GM10847 (cell line): ENCODE results near the gene RND2.

Experiments
- POLR2A ChIP-seq: IDR thresholded peaks from 2 replicates; pipeline ENCODE4 v1.6.1; 2011; ENCODE audit not compliant: insufficient read length; ENCODE audit errors: extremely low read depth

RND2 gene

DNA sequence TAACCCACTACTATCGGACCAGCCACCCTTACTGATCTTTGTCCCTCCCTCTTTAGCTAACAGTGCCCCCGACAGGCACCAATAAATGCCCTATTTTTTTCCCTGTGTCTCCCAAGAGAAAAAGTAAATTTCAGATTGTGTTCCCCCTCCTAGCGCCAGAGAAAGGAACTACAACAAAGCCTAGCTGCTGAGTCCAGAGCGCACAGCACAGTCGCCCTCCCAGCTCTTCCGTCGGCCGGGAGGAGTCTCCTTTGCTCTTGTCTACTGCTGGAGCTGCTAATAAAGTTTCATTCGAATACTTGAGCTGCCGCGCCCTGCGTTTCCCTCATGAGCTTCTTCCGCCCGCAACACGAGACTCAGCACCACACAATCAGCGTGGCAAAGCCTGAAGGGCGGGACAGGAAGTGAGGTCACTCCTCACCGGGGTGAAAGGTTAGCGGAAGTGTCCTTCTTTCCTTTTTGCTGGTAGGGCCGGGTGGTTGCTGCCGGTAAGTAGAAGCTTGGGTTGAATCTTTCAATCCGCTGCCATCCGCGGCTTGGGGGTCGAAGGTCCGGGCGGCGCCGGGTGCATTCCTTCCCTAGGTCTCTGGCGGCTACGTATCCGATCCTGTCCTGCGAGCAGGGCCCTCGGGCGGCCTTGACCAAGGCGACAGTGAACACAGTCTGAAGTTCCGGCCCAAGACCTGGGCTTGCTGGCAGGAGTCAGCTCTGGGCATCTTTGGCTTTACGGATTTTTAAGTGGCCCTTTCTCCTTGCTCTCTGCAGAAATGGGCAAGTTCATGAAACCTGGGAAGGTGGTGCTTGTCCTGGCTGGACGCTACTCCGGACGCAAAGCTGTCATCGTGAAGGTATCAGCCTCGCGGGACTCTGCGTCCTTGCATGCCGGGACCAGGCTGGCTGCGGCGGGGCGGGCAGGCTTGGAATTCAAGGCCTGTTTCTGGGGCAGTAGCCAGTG lies 26.8 kb upstream of the RND2 start, which contains the start of gene RPL27:
TSS of gene RPL27 (plus strand) at position 436 of the 955 bp plus-strand sequence. CDS start at position 768, 332 bp downstream.
- TF ChIP-seq POLR2A, result peak; percentile 57

DNA sequence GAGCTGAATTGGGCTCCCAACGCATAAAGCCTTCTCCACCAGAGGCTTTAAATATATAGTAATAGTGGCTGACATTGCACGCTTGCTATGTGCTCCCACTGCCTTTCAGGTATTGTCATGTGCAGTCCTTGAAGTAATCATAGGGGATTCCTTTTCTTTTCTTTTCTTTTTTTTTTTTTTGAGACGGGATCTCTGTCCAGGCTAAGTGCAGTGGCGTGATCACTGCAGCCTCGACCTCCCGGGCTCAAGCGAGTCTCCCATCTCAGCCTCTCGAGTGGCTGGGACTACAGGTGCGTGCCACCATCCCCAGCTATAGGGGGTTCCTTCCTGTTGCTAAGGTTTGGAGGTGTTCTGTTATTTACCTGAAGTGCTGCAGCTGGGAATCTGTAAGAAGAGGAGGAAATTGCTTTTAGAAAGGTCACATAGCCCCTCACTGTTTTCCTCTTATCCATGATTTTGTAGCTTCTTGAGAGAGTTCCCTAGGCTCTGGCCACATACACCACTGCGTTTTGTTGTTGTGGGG lies 26.0 kb upstream of the RND2 start:
- TF ChIP-seq POLR2A, result no peak

DNA sequence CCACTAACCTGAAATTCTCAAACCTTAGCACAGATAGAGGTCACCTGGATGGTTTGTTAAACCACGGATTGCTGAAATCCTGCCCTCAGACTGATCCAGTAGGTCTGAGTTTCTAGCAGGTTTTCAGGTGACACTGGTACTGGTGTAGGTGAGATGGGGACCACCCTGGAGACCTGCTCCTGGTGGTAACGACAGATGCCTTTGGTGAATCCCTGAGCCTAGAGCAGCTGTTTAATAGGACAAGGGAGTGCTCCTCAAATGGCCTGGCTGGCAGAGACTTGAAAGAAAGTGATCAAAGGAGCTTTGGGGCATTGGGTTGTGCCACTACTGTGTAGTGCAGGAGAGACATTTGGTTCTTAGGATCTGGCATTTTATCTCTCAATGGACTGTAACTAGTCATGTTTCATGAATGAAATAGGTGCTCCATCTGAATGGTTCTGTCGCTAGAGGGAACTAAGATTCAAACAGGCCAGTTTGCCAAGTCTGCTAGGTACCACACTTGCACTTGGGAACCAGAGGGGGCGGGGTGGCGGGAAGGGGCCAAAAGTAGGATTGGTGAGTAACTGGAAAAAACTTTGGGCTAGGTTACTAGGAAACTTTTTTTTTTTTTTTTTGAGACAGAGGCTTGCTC lies 21.4 kb upstream of the RND2 start:
- TF ChIP-seq POLR2A, result no peak

DNA sequence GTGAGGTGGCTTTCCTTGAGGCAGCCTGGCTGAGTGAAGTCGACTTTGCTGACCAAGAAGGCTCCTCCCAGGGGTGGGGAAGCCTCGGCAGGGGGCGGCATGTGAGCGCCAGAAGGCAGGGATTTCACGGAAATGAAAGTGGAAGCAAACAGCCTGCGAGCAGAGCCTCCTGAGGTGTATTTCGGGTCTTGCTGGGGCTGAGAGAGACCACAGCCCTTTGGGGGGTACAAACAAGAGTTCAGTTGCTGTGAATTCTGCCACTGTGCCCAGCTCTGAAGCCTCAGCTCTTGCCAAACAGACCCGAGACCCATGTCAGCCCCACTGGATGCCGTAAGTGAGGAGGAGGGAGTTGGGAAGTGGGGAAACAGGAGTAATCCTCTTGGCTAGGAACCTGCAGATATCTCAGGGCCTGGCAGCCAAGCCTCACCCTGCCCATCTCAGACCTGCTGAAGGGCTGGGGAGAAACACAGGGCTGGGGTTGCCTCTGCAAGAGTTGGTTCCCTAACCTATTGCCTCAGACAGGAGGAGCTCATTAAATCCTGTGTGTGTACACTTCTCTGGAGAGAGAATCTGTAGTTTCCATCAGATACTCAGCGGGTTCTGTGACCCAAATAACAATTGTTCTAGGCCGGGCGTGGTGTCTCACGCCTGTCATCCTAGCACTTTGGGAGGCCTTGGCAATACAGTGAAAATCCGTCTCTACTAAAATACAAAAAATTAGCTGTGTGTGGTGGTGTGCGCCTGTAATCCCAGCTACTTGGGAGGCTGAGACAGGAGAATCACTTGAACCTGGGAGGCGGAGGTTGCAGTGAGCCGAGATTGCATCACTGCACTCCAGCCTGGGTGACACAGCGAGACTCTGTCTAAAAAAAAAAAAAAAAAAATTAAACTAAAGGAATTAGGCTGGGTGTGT lies 18.1 kb upstream of the RND2 start, which contains the start of gene IFI35:
TSS of gene IFI35 (plus strand) at position 146 of the 913 bp plus-strand sequence. CDS start at position 310, 164 bp downstream.
- TF ChIP-seq POLR2A, result peak; percentile 51

DNA sequence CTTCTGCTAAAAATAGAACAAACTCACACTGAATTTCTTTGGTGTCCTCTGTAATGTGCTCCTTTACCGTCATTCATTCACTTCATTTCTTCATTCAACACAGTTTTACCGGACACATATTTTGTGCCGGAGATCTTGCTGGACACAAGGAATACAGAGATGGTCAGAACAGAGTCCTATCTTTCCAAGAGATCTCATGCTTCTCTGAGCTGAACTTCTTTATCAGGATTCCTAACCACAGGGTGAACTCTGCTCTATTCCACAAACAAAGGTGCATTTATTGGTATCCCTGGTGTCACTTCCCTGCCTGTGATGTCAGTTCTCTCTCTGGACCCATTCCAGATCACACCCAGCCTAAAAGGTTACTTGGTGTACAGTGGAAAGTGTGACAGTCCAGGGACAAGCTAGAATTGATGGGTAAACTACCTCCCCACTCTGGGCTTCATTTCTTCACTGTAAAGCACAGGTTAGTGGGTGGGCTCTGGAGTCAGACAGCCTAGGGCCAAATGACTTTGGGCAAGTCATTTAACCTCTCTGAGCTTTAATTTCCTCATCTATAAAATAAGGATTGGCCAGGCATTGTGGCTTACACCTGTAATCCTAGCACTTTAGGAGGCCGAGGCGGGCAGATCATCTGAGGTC lies 14.2 kb upstream of the RND2 start:
- no peak for TF ChIP-seq POLR2A

DNA sequence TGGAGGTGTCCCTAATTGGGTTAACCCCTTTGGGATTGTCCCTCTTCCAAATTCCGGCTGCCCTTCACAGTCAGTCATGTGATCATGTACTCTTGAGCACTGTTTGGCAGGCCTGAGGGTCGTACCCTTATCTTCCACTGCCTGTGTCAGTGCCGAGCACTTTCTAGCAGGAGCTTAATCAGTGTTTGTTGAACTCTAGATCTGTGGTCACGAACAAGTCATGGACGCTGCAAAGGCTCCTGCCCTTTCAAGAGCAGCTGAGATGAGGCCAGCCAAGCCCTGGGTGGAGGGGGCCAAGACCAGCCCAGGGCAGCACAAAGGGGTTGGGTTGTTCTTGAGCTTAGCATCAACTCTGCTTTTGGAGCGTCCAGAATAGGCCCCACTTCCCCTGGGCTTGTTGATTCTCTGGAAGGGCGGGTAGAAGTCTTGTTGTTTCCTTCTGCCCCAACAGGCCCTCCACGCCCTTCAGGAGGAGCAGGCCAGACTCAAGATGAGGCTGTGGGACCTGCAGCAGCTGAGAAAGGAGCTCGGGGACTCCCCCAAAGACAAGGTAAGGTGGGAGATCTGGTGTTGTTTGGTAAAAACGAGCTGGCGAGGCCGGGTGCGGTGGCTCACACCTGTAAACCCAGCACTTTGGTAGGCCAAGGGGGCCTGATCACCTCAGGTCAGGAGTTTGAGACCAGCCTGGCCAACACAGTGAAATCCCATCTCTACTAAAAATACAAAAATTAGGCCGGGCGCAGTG lies 13.1 kb upstream of the RND2 start:
- no peak for TF ChIP-seq POLR2A

DNA sequence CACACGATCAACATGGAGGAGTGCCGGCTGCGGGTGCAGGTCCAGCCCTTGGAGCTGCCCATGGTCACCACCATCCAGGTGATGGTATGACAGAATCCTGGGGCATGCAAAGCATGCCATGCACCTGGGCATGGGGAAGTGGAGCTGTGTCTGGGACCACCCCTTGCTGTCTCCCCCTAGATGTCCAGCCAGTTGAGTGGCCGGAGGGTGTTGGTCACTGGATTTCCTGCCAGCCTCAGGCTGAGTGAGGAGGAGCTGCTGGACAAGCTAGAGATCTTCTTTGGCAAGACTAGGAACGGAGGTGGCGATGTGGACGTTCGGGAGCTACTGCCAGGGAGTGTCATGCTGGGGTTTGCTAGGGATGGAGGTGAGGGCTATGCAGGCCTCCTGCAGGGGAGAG lies 11.7 kb upstream of the RND2 start:
- TF ChIP-seq POLR2A, result no peak

DNA sequence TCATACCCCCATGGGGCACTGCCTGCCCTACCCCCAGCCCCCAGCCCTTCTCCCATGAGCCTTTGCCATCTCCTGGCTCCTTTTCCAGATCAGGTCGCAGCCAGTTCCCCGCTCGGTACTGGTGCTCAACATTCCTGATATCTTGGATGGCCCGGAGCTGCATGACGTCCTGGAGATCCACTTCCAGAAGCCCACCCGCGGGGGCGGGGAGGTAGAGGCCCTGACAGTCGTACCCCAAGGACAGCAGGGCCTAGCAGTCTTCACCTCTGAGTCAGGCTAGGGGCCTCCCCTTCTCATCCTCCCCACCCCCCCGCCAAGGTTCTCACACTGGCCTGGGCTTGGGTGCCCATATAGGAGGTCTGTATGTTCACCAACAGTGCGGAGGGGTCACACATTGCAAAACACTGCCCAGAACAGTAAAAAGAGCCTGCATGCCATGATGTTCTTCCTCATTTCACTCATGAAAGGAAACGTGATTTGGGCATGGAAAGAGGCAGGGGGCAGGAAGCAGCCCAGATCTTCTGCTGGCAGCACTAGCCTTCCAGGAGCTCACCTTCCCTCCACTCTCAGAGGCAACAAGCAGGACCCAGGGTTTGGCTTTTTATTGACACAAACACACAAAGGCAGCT lies 10.9 kb upstream of the RND2 start:
- TF ChIP-seq POLR2A, result no peak

DNA sequence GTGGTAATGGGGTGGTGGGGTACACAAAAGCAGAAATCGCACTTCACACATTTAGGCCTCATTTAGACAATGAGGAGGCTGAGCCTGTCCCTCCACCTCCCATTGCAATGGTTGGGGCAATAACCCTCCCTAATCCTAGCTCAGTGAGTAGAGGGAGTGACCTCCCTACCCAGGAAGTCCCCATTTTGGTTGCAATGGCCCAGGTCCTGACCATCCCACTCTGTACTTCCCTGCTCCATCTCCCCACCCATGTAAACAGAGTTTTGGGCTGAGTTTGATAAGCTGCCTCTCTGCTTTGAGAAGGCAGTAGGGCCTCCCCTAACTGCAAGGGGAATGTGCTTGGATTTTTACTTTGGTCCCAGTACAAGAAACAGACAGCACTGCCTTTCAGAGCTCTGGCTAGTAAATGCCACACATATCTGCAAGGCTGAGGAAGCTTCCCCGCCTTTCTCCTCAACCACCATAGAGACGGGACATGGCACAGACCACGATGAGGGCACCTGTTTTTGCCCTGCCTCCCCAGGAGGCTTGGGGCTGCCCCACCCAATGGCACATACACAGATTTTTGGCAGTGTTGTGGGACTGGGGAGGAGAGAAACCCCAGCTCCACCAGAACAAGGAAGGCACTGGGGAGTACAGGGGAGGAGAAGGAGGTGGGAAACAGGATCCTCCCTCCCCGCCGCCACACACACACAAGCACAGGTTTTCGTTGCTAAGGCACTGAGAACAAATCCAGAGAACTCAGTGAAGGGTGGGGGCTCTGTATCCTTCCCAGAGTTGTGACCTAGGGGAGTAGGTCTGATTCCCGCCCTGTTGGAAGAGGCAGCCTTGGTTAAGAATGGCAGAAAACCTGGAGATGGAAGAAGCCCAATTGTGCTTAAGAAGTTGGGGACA lies 10.1 kb upstream of the RND2 start:
- TF ChIP-seq POLR2A, result no peak

DNA sequence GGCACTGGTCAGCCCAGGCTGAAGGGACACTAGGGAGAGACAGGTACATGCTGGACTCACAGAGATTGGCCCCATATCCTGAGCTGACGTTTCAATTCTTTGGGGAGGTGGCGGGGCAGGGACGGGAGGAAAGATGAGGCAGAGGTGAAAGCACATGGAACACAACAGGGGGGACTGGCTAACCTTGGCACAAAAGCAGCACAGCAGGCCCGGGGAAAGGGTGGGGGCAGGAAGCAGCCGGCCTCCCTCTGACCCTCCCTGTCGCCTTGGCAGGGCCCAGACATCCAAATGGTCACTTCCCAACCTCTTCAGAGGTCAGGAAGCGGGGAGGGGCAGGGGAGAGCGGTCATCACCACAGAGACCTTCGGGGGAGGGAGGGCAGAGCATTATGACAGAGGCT lies 9.5 kb upstream of the RND2 start:
- no peak for TF ChIP-seq POLR2A

DNA sequence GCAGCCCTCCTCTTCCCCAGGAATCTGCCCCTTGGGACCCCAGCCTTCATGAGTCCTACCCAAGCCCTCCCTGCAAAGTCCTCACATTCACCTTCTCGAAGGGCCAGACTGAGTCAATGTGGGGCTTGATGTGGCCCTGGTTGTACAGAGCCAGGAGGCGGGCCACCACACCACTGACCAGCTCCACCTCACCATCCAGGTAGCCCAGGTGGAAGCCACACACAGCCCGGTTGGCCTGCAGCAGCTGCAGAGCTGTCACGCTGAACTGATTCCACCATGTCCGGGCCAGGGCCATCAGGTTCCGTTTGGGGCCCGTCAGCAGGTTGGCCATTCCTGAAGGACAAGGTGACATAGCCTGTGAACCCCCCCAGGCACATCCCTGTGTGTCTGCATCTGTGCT lies 8.8 kb upstream of the RND2 start:
- no peak for TF ChIP-seq POLR2A

DNA sequence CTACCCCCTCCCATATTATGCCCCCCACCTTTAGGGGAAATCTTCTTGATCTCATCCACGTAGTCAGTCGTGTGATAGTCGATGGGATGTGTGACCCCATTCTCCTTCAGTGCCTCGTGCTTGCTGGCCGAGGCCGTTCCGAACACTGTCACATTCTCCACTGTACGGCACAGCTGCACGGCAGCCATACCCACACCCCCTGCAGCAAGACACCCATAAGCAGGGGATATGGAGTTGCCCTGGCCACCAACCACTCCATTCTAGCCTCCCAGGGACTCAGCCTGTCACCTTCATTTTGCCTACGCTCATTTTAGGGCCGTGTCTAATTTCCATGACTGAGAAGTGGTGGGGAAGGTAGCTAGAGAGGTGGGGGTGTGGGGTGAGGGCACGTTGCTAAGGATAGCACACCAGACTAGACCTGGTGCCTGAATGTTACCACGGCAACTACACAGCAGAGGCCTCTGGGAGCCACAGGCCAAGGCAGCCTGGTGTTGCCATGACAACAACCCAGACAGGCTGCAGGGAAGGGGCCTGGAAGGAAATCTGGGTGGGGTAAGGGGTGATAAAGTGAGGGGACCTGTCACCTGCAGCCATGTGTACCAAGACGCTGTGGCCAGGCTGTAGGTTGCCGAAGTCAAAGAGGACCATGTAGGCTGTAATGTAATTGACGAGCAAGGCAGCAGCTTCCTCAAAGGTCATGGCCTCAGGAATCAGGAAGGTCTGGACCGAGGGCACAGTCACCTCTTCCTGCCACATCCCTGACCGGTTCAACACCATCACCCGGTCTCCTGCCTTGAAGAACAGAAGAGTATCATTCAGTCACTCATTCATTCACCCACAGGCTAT lies 6.8 kb upstream of the RND2 start:
- no peak for TF ChIP-seq POLR2A

DNA sequence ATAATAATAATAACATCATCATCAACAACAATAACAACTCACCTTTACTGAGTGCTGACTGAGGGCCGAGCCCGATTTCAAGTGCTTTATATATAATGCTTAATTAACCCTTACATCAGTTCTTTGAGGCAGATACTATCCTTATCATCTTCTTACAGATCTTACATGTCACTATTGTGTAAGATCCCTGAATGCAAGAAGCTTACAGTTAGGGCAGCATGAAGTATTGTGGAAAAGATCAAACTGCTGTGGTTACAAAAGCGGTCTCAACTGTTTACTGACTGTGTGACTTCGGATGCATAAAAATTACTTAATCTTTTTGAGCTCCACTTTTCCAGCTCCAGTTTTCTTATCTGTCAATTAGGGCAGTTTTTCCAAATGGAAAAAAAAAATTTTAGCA lies 6.1 kb upstream of the RND2 start:
- no peak for TF ChIP-seq POLR2A
